PC-9 (cell line): Measurements from ENCODE around the gene ZDHHC6.

Experiments used
- EZH2 ChIP-seq: fragments of 200-600 bp; sonication (generic); IDR thresholded peaks from 2 replicates; pipeline ENCODE4 v1.8.0; 2017; ENCODE audit warnings: antibody characterized with exemption, low read depth
- TF ChIP-seq, protein P1 (sequence below): fragments of 200-600 bp; sonication (generic); conservative IDR thresholded peaks from 2 replicates; pipeline ENCODE4 v1.6.1; 2017; ENCODE audit warnings: mixed run types, antibody characterized with exemption, mild to moderate bottlenecking, moderate library complexity

DNA sequence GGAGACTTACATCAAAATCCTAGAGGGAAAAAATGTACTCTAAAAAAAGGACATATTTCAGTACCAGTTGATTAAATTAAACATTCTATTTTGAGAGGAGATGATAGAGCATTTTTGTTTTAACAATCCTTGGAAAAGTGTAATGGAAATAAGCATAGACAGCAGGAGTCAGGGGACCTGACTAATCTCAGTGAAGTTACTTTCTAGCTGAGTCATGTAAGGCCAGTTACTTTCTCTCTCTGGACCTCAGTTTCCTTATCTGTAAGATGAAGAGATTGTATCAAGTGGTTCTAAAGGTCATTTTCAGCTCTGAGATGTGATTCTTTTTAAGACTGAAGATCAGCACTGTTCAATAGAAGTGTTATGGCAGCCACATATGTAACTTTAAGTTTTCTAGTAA, 44.4 kb upstream of the ZDHHC6 start:
- TF ChIP-seq, protein P1, sequence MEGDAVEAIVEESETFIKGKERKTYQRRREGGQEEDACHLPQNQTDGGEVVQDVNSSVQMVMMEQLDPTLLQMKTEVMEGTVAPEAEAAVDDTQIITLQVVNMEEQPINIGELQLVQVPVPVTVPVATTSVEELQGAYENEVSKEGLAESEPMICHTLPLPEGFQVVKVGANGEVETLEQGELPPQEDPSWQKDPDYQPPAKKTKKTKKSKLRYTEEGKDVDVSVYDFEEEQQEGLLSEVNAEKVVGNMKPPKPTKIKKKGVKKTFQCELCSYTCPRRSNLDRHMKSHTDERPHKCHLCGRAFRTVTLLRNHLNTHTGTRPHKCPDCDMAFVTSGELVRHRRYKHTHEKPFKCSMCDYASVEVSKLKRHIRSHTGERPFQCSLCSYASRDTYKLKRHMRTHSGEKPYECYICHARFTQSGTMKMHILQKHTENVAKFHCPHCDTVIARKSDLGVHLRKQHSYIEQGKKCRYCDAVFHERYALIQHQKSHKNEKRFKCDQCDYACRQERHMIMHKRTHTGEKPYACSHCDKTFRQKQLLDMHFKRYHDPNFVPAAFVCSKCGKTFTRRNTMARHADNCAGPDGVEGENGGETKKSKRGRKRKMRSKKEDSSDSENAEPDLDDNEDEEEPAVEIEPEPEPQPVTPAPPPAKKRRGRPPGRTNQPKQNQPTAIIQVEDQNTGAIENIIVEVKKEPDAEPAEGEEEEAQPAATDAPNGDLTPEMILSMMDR, result no peak
- no peak for TF ChIP-seq EZH2
